GM12878 (cell line): Measurements from ENCODE around the gene IFT122. TPM values are rescaled to one million over a fixed set of nuclear protein-coding genes. Genes with fewer than 3 reads are reported as not detected.

Experiments
- ATAC-seq: fragments of 200-7000 bp; cut with Tn5 transposase; 3 replicates; pipeline ENCODE4 v1.9.1; 2020; ENCODE audit warnings: mild to moderate bottlenecking, moderate library complexity
- BruUV-seq: library from RNA; stranded (reverse); fragments of 400-500 nt; replicated peaks from 2 replicates; lab custom pipeline; 2021; lab: Mats Ljungman, UMichigan
- CTCF ChIA-PET: fragments of 300-600 bp; sonication (Branson Sonifier 250); formaldehyde crosslinking; extraction: SDS; loops from one replicate; lab custom pipeline; 2021; ENCODE audit warnings: inconsistent platforms; lab: Yijun Ruan, JAX
- POLR2A ChIA-PET: fragments of 350-600 bp; formaldehyde crosslinking; extraction: SDS; loops from one replicate; lab custom pipeline; 2021; ENCODE audit warnings: inconsistent platforms; lab: Charles Lee
- RAD21 ChIA-PET: fragments of 300-600 bp; sonication (Branson Sonifier 250); formaldehyde crosslinking; loops from one replicate; lab custom pipeline; 2023; ENCODE audit warnings: antibody characterized with exemption; ENCODE audit not compliant: unreplicated experiment; lab: Charles Lee
- SMC1A ChIA-PET: fragments of 300-600 bp; sonication (Branson Sonifier 250); formaldehyde crosslinking; loops from one replicate; lab custom pipeline; 2023; ENCODE audit not compliant: unreplicated experiment, uncharacterized antibody; lab: Charles Lee
- DNase-seq: peaks from one replicate; pipeline ENCODE4 v3.0.0-alpha.2; 2011; ENCODE audit warnings: low read depth, low spot score
- FAIRE-seq: peaks from 3 replicates; lab custom pipeline; 2011; peaks lifted over from hg19 to GRCh38; lab: Jason Lieb, UNC
- H2AFZ ChIP-seq: 2 replicates; pipeline ENCODE4 v1.6.0; 2011; ENCODE audit warnings: low read depth, low read length, control low read depth; ENCODE audit not compliant: control insufficient read depth
- H3K27ac ChIP-seq: 2 replicates; pipeline ENCODE4 v1.5.1; 2011; ENCODE audit warnings: control low read depth; ENCODE audit not compliant: control insufficient read depth, insufficient read depth
- H3K27me3 ChIP-seq, 2 experiments: replicated peaks in 1 of 2; 2 replicates each; pipeline versions ENCODE4 v1.6.0 to v1.6.1; 2011; ENCODE audit warnings: low read length in 1 of 2; ENCODE audit not compliant: control insufficient read depth in 2 of 2, insufficient read depth in 2 of 2
- H3K36me3 ChIP-seq, 2 experiments: 2 replicates each; pipeline ENCODE4 v1.5.1; 2011; ENCODE audit warnings: low read length in 1 of 2; ENCODE audit not compliant: control insufficient read depth in 2 of 2, insufficient read depth in 2 of 2
- H3K4me1 ChIP-seq: 2 replicates; pipeline ENCODE4 v1.6.1; 2011; ENCODE audit warnings: mild to moderate bottlenecking, low read length, moderate library complexity, mixed read lengths; ENCODE audit not compliant: control insufficient read depth, insufficient read depth
- H3K4me2 ChIP-seq: 2 replicates; pipeline ENCODE4 v1.6.0; 2011; ENCODE audit warnings: control low read depth; ENCODE audit not compliant: control insufficient read depth, insufficient read depth
- H3K4me3 ChIP-seq: fragments of 200-600 bp; sonication (generic); 2 replicates; pipeline ENCODE4 v1.5.1; 2016
- H3K79me2 ChIP-seq: 2 replicates; pipeline ENCODE4 v1.6.0; 2011; ENCODE audit warnings: low read length; ENCODE audit not compliant: control insufficient read depth, insufficient read depth
- H3K9ac ChIP-seq: 2 replicates; pipeline ENCODE4 v1.8.0; 2011; ENCODE audit warnings: low read length, control low read depth, mixed read lengths; ENCODE audit not compliant: control insufficient read depth, insufficient read depth
- H3K9me3 ChIP-seq: replicated peaks from 3 replicates; pipeline ENCODE4 v1.5.1; 2011; ENCODE audit warnings: mild to moderate bottlenecking, low read length; ENCODE audit not compliant: control insufficient read depth, insufficient read depth
- H4K20me1 ChIP-seq: 2 replicates; pipeline ENCODE4 v1.6.0; 2011; ENCODE audit not compliant: control insufficient read depth, insufficient read depth
- NBN ChIP-seq: fragments of 450-650 bp; IDR thresholded peaks from 2 replicates; pipeline ENCODE4 v1.6.1; 2016
- RAD21 ChIP-seq: IDR thresholded peaks from 2 replicates; pipeline ENCODE4 v1.6.1; 2011; ENCODE audit warnings: mild to moderate bottlenecking, low read depth, low read length, moderate library complexity; ENCODE audit not compliant: insufficient read depth
- TCF7 ChIP-seq: IDR thresholded peaks from 2 replicates; pipeline ENCODE4 v1.6.1; 2014; ENCODE audit warnings: antibody characterized with exemption, borderline replicate concordance
- USF2 ChIP-seq: IDR thresholded peaks from 2 replicates; pipeline ENCODE4 v1.6.1; 2011; ENCODE audit warnings: low read depth, low read length, improper control_type of control experiment, borderline replicate concordance
- WGBS: methylation state at CpG from one replicate; pipeline ENCODE4 v1.1.6; 2016; ENCODE audit warnings: low lambda C conversion rate; ENCODE audit not compliant: insufficient replicate concordance, insufficient coverage; ENCODE audit errors: missing lambda C conversion rate; 5-methylcytosine and 5-hydroxymethylcytosine counted together
- in situ Hi-C: fragments of 300-500 bp; cut with MboI; formaldehyde crosslinking; loops from 9 replicates; pipeline ENCODE4 v1.14.3; 2018; ENCODE audit warnings: mixed read lengths
- intact Hi-C: fragments of 100-400 bp; cut with micrococcal nuclease; formaldehyde crosslinking; loops from one replicate; pipeline ENCODE4 v1.14.2; 2022; ENCODE audit not compliant: unreplicated experiment
- polyA plus RNA-seq, 11 experiments: library from polyadenylated mRNA; depleted of rRNA in 4 of 11; unstranded in 6 of 11; stranded (reverse) in 5 of 11; fragments of >200 nt; fragmentation: Nextera tagmentation in 4 of 11; fragmentation: Illumina TruSeq in 1 of 11; extraction: Ambion mirVana in 4 of 11; extraction: Trizol in 1 of 11; gene quantifications; 1 replicate in 1 of 11; 2 replicates in 10 of 11; pipeline versions ENCODE4 v1.2.1 to v1.2.3, GENCODE V29; 2011 to 2016; ENCODE audit warnings: inconsistent platforms in 2 of 11, missing spikeins in 2 of 11, low read depth in 1 of 11
- total RNA-seq, 4 experiments: library from RNA; depleted of rRNA in 3 of 4; stranded (reverse); fragments of >200 nt in 3 of 4; fragmentation: Illumina TruSeq in 1 of 4; extraction: Trizol in 1 of 4; gene quantifications; 2 replicates each; pipeline versions ENCODE4 v1.2.1 to v1.2.3, GENCODE V29; 2013 to 2021

IFT122 gene
- total and polyA plus RNA-seq, 10 of the 15 experiments (the other 5 are each of a cell fraction or from before 2014, with no cell fraction given), result 1.8 to 19.2 (median 8.4) TPM

GRCh38 chr3:129549006-129549800 lies 109.2 kb downstream of the IFT122 start (continued):
- TF ChIP-seq USF2, result no peak

GRCh38 chr3:129549805-129550204 lies 109.8 kb downstream of the IFT122 start:
- H2AFZ ChIP-seq, result no peak overlapping the region

More at GRCh38 chr3:129549805-129550204, 109.8 kb downstream of the IFT122 start:
- H3K27me3 ChIP-seq, result peaks cover 2 to 7% of the 10 kb centered on the region in 2 experiments; a peak in 3 of 4 replicates
- WGBS, result 49% methylated on average over 3 of the region's 3 CpGs
- ChIA-PET CTCF (no interaction called here), POLR2A (no interaction called here), RAD21 (no interaction called here), SMC1A (interaction anchor here (1.2 kb wide), 1 partner anchor 106 kb away, joined by 3 read pairs; no protein-coding TSS in a partner anchor)
- H3K27ac ChIP-seq, result no peak overlapping the region
- DNase-seq (no peak), ATAC-seq (no peak), FAIRE-seq (no peak)
- H3K36me3 ChIP-seq, result no peaks in the 10 kb centered on the region
- H3K4me1 ChIP-seq, result no peaks in the 10 kb centered on the region
- no peak overlapping the region for H3K9ac ChIP-seq
- BruUV-seq, result no TSS peak
- intact Hi-C loops (no loop called here), in situ Hi-C loops (no loop called here)
- H3K4me2 ChIP-seq, result no peak overlapping the region
- no peak overlapping the region for H3K4me3 ChIP-seq
- H4K20me1 ChIP-seq, result no peaks in the 10 kb centered on the region
- TF ChIP-seq TCF7 (no peak), RAD21 (no peak), NBN (no peak)
- no peaks in the 10 kb centered on the region for H3K9me3 ChIP-seq
- H3K79me2 ChIP-seq, result no peaks in the 10 kb centered on the region
